GM12872 (cell line): ENCODE measurements around the gene CT45A5.
"Not testable (repeated sequence)": the region's sequence is repeated elsewhere in the genome, so short reads cannot be mapped to it uniquely, and the experiment has no call there.

Experiments
- CTCF ChIP-seq: IDR thresholded peaks from 3 replicates; pipeline ENCODE4 v1.5.1; 2011; ENCODE audit warnings: low read depth, mild to moderate bottlenecking, low read length, moderate library complexity; ENCODE audit not compliant: insufficient read depth

The CT45A5 gene

GRCh38 chrX:135785403-135785802 is at the start of gene CT45A5:
TSS of gene CT45A5 (minus strand) at chrX:135785503. CDS start at chrX:135781729, 3,774 bp downstream.
- not testable (repeated sequence) for TF ChIP-seq CTCF

GRCh38 chrX:135819912-135820311 is 34.6 kb upstream of the CT45A5 start, which contains the start of gene CT45A2:
TSS of gene CT45A2 (minus strand) at chrX:135820012. CDS start at chrX:135816265, 3,747 bp downstream.
- TF ChIP-seq CTCF = not testable (repeated sequence)

- TF ChIP-seq CTCF = not testable (repeated sequence)
Observed at GRCh38 chrX:135802687-135803086, 17.4 kb upstream of the CT45A5 start, which contains the start of gene CT45A6. TSS of gene CT45A6 (minus strand) at chrX:135802787. CDS start at chrX:135798993, 3,794 bp downstream.

- TF ChIP-seq CTCF = not testable (repeated sequence)
Observed at GRCh38 chrX:135768091-135768490, 17.2 kb downstream of the CT45A5 start, which contains the start of gene CT45A3. TSS of gene CT45A3 (minus strand) at chrX:135768191. CDS start at chrX:135764444, 3,747 bp downstream.

- no peak for TF ChIP-seq CTCF
Observed at GRCh38 chrX:135741192-135741715, 44.0 kb downstream of the CT45A5 start.

GRCh38 chrX:135740681-135741149 is 44.6 kb downstream of the CT45A5 start:
- peak; percentile 70 for TF ChIP-seq CTCF

GRCh38 chrX:135737366-135738071 is 47.8 kb downstream of the CT45A5 start:
- no peak for TF ChIP-seq CTCF
